LNCAP (cell line): ENCODE measurements around the gene FCRL2.

Source experiments
- TF ChIP-seq, protein P1 (sequence below): fragments of 450-650 bp; IDR thresholded peaks from 2 replicates; pipeline ENCODE4 v1.5.1; 2017; ENCODE audit warnings: mild to moderate bottlenecking

The FCRL2 gene

DNA sequence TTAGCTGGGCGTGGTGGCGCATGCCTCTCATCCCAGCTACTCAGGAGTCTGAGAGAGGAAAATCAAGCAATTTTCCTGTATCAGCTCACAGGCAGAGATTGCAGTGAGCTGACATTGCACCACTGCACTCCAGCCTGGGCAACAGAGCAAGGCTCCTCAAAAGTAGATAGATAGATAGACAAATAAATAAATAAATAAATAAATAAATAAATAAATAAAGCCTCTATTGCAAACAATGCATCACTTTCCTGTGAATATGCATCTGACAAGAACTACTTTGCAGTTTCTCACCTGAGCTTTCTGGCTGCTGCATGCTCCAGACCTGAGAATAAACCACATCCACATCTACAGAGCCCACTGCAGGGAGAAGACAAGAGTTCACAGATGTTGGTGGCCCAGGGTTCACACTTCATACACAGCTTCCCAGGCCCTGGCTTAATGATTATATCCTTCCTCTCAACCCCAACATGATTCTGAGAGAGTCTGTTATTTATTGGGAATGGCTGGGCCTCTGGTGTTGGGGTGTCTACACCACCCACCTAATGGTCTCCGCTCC lies 28.6 kb downstream of the FCRL2 start:
- TF ChIP-seq, protein P1, sequence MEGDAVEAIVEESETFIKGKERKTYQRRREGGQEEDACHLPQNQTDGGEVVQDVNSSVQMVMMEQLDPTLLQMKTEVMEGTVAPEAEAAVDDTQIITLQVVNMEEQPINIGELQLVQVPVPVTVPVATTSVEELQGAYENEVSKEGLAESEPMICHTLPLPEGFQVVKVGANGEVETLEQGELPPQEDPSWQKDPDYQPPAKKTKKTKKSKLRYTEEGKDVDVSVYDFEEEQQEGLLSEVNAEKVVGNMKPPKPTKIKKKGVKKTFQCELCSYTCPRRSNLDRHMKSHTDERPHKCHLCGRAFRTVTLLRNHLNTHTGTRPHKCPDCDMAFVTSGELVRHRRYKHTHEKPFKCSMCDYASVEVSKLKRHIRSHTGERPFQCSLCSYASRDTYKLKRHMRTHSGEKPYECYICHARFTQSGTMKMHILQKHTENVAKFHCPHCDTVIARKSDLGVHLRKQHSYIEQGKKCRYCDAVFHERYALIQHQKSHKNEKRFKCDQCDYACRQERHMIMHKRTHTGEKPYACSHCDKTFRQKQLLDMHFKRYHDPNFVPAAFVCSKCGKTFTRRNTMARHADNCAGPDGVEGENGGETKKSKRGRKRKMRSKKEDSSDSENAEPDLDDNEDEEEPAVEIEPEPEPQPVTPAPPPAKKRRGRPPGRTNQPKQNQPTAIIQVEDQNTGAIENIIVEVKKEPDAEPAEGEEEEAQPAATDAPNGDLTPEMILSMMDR = no peak

DNA sequence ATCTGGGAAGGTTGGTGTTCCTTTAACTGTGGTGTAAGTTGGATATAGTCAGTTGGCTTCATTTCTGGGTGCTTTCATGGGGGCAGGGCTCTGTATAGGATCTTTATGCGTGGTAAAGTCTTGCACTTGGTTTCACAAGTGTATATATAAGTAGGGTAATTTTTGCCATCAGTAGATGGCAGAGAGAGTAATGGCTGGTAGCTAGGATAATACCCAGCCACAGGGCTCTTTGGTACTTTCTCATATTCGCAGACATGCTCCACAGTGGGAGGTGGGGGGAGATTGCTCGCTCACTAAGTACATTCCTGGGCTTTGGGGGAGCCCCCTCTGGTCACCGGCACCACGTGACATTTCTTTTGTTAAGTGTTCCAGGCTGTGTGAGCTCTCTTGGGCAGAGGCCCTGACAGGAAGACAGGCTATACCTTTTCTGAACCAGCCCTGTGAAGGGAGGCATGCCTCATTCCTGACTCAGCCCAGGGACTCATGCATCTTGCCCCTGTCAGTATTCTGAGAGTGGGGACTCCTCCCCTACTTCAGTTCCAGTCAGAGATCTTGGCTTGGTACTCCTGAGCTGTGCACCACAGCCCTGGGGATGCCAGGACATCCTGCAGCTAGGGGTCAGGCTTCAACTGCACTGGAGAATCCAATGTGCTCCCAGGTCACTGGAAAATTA lies 37.6 kb downstream of the FCRL2 start:
- TF ChIP-seq, protein P1 = no peak

DNA sequence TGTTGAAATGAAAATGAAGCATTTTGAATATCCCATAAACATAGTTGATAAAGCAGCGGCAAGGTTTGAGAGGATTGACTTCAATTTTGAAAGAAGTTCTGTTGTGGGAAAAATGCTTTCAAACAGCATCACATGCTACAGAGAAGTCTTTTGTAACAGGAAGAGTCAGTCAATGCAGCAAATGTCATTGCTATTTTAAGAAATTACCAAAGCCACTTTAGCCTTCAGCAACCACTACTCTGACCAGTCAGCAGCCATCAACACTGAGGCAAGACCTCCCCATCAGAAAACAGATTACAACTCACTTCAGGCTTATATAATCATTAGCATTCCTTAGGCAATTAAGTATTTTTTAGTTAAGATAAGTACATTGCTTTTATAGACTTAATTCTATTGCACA lies 42.6 kb downstream of the FCRL2 start:
- TF ChIP-seq, protein P1 = no peak

DNA sequence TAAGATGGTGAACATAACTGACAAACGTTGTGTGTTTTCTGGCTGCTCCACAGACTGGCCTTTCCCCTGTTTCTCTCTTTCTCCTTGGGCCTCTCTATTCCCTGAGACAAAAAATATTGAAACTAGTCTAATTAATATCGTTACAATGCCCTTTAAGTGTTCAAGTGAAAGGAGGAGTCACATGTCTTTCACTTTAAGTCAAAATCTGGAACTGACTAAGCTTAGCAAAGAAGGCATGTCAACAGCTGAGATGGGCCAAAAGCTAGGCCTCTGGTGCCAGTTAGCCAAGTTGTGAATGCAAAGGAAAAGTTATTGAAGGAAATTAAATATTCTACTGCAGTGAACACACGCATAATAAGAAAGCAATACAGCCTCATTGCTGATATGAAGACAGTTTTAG lies 44.2 kb downstream of the FCRL2 start:
- TF ChIP-seq, protein P1 = no peak

DNA sequence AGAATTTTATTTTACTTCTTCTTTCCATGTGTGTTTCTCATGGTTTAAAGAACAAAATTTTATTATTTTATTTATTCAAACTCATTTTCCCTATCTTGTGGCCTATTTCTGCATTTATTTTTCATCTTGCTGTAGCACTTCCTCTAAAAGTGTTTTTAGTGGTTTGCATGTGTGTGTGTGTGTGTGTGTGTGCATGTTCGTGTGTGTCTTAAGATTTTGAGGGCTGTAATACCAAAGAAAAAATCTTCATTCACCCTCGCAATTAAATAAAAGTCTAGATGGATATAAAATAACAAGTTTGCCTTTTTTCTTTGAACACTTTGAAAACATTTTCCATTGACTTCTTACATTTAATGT lies 51.7 kb downstream of the FCRL2 start:
- TF ChIP-seq, protein P1 = no peak

DNA sequence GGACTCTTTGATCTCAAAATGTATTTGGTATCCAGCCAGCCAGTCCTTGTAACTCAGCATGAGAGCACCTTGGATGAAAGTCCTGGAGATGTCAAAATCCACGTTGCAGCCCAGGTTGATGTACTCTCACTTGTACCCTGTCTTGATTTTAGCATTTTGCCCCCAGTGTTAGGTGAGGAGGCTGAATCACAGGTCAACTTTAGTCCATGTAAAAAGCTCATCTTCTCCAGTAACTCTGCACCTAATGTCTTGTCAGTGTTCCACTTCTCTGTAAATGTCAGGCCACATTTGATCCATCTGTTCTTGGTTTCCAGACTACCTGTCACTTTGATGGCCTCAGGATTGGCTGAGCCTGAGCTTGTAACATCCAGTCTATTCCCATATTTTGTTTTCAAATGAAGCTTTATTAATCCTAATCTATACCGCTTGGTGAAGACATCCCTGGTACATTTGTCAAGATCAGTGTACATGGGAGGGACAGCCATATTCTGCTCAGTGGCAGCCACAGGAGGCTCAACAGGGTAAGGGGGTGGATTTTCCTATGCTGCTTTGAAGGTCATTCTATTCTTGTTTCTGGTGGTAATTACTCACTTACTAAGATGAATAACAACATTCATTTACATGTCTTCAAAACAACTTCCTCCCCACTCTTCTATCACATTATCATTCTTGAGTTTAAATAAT lies 52.3 kb downstream of the FCRL2 start:
- TF ChIP-seq, protein P1 = no peak

DNA sequence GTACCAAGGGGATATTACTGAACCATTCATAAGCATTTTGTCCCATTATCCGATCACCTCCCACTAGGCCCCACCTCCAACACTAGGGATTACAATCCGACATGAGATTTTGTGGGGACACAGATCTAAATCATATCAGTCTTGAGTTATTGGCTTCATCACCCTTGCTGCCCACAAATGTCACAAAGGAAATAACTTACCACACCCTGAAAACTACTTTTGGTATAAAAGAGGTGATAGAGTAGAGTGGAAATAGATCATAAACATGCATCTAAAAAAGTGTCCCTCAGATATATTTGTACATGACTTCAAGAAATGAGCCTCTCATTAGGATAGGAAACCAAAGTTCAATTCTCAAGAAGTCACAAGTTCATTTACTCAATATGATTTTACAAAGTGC lies 53.8 kb downstream of the FCRL2 start:
- TF ChIP-seq, protein P1 = no peak
